Measurements from ENCODE around the gene SMAD5.

DNA sequence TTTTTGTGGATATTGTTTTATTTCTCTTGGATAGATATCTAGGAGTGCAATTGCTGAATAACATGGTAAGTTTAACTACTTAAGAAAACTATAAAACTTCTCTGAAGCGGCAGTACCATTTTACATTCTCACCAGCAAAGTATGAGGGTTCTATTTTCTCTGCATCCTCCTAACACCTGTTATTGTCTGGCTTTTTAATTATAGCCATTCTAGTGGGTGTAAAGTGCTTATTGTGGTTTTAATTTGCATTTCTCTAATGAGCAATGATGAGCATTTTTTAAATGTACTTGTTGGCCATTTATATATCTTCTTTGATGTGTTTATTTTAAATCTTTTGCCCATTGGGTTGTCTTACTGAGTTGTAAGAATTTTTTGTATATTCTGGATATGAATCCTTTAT lies 31.6 kb downstream of the SMAD5 start:
- TF ChIP-seq EZH2 (IDR thresholded peaks at IDR 0.05) (no peak), CTCF (IDR thresholded peaks at IDR 0.05) (no peak), EZH2phosphoT487 (IDR thresholded peaks at IDR 0.05) (no peak)

Data from neural progenitor cell (in vitro differentiated cells).